HG03045 (cell line): ENCODE results near the gene OLFML2B.
"Not testable (repeated sequence)": the region's sequence is repeated elsewhere in the genome, so short reads cannot be mapped to it uniquely, and the experiment has no call there.

Experiments
- ATAC-seq: cut with Tn5 transposase; IDR thresholded peaks from one replicate; pipeline ENCODE4 v1.9.1; 2021; ENCODE audit warnings: mild to moderate bottlenecking, moderate library complexity; ENCODE audit not compliant: unreplicated experiment

Gene OLFML2B

DNA sequence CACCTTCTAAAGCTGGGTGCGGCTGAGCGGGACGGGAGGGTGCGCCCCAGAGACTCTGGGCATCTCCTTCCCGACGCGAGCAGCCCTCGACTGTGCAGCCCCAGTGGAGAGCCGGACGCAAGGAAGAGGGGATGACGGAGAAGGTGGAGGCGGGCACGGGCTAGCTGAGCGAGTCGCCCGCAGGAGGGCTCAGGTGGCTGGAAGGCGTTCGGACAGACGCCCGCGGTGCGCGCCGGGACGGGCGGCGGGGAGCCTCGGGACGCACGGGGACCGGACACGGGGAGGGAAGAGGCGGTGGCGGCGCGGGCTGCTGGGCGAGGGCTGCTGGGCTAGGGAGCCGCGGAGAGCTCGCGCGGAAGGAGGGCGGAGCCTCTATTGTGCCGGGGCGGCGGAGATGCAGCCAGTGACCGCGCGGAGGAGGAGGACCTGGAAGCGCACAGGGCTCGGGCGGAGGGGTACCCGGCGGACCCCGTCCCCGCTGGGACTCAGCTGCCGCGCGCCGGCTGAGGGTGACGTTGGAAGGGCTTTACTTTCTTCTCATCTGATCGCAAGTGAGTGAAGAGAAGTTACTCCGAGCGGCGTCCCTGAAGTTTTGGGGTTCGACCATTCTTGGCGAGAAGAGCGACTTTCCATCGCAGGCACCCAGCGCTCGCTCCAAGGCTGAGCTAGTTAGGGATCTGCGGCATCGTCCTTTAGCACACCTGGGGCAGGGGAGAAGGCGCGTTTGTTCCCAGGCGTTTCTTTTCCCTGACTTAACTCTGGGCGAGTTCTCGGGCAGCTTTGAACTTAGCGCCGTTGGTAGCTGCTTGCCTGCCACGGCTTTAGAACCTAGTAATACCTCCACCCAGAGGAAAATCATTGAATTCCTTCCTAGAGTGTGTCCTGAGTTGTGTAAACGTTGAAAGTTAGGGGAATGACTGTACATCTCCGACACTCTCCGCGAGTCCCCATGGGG is at the start of gene OLFML2B:
OLFML2B (minus strand) TSS at position 323 of the 955 bp plus-strand sequence. CDS start 439 bp downstream, outside the sequence.
- peak; percentile 62 for ATAC-seq

DNA sequence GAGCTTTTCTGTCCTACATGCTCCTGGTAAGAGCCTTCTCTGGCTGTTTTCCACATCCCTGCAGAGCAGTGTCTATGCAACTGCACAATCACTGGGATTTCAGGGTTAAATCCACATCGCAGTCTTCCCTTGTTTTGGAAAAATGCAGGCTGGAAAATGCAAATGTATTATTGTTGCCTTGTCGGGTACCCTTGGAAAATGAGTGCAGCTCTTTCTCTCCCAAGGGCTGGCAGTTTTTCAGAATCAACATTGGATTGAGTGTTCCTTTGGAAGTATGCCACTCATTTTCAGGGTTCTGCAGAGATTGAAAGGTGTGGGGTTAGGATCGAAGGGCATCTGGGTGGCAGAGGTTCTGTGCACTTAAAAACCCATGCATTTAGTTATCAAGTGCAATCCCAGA is 49.1 kb upstream of the OLFML2B start:
- no peak for ATAC-seq

DNA sequence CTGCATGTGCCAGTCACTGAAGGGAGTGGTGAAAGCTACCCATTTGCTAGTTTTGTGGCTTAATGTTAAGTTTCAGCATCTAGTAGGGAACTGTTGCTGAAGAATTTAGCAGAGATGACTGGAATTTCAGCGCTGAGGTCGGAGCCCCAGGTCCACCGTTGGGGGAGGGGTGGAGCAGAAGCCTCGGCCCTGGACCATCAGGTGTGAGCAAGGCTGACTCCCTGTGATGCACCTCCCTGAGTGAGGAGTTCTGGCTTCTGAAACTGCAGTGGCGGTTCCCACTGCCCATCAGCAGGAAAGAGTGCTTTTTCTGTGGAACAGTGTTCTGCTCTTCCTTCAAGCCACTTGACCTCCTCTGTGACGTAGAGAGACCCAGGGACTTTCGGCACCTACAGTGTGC is 47.2 kb upstream of the OLFML2B start:
- no peak for ATAC-seq

DNA sequence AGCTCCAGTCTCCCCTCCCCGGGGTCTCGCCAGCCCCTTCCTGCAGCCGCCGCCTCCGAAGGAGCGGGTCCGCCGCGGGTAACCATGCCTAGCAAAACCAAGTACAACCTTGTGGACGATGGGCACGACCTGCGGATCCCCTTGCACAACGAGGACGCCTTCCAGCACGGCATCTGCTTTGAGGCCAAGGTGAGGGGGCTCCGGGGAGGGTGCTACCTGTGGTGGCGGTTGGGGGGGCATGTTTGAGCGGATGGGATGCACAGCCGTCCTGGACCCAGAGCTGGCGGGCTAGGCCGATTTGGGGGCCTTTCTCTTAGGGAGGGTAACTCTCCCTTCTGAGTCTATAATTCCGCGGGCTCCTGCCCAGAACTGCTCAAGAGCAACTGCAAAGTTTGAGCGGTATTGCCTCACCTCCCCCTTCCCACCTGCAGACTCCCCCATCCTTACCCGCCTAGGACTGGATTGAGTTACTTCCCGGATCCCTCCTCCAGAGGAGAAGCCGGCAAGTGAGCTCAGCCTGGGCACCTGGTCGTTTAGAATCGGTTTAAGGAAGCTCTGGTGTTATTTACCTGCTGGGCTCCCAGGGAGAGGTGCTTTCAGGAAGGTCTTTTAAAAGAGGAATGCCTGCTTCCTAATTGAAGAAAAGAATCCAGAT is 46.6 kb upstream of the OLFML2B start:
- no peak for ATAC-seq

DNA sequence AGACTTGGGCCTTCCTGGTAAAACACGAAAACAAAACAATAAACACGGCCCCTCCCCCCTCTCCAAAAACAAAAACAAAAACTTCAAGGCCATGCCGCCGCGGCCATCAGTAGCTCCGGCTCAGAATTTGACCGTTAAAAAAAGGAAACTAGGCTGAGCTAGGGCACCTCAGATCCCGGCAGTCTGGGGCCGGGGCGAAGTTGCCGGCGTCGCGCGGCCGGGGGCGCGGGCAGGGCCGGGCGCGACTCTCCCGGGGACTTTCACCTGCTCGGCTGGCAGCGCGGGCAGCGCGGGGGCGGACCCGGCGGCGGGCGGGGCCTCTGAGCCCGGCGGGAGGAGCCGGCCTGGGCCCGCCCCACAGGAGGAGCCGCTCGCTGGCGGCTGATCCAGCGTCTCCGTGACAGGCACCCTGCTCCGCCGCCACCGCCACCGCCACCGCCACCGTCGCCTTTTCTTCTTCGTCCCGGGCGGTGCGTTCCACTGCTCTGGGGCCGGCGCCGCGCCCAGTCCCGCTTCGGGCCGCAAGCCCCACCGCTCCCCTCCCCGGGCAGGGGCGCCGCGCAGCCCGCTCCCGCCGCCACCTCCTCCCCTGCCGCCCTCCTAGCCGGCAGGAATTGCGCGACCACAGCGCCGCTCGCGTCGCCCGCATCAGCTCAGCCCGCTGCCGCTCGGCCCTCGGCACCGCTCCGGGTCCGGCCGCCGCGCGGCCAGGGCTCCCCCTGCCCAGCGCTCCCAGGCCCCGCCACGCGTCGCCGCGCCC is 45.8 kb upstream of the OLFML2B start, which contains the start of gene NOS1AP:
NOS1AP (plus strand) TSS at position 358 of the 760 bp plus-strand sequence. CDS start 487 bp downstream, outside the sequence.
- ATAC-seq: peak; percentile 99

DNA sequence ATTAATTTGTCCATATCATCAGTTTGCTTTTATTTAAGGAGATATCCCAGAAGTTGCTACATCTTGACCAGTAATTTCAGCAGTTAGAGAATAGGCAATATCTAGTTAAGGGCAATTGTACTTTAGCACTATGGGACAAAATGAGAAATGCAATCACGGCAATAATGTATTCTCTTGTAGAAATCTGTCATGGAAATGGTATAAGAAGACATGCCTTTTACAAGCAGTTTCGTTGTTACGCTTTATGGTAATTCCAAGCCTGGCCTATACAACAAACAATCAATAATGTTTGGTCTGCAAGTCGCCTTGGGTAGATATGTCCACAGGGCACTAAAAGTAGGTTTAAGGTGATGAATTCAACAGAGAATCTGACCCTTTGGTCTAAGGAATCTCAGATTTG is 44.6 kb upstream of the OLFML2B start:
- no peak for ATAC-seq

DNA sequence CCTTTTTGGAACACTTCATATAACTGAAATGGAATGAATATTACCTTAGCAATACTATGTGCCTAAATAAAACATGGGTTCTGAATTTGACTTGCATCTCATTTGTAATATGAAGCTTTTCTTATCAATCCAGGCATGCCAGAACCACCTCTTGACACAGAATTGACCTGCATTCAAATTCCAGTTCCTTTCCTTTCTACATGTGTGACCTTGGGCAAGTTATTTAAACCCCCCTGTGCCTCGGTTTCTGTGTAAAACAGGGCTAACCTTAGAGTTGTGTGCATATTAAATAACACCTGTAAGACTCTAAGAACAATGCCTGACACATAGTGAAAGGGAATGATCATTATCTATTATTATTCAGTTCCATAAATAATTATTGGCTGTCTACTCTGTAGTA is 43.8 kb upstream of the OLFML2B start:
- no peak for ATAC-seq

DNA sequence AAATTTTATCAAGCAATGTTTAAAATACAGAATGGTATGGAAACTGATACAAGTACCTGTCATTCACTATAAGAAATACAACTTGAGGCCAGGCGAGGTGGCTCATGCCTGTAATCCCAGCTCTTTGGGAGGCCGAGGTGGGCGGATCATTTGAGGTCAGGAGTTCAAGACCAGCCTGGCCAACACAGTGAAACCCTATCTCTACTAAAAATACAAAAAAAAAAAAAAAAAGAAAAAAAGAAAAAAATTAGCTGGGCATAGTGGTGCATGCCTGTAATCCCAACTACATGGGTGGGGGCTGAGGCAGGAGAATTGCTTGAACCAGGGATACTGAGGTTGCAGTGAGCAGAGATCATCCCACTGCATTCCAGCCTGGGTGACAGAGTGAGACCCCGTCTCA is 43.2 kb upstream of the OLFML2B start:
- ATAC-seq: not testable (repeated sequence)

DNA sequence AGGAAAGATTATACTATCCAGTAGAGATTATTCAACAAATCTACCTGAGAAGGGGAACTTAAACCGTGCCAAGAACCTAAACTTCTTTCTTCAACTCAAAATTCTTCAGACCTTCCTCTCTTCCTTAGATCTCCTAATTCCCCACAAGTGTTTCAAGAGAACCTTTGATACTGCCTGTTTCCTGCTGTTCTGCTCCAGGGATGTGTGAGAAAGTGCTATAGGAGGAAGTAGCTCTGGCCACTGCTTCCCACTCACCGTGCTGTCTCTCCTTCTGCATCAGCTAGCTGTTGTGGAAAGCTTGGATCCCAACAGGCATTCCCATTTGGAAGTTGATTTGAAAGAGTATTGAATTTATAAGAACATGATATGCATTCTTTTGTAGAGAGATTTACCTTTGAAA is 41.3 kb upstream of the OLFML2B start:
- ATAC-seq: no peak

DNA sequence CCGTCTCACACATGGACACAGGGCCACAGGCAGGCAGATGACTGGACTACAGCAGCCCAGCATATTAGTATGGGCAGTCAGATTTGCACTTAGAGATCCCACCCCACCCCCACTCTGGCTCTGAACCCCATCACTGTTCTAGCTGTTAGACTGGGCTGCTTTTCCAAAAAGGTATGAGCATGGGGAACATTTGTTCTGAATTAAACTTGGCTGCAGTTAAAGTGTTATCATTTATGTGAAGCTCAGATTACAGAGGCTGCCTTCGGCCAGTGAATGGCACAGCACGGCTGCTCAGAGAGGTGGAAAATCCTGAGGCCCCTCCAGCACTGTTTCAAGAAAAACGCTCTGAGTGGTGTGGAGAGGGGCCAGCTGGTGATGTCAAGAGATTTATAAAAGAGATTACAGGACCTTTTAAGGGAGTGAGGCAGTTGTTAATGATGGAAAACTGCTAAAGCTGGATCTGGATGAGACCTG is 38.9 kb upstream of the OLFML2B start:
- ATAC-seq: no peak

DNA sequence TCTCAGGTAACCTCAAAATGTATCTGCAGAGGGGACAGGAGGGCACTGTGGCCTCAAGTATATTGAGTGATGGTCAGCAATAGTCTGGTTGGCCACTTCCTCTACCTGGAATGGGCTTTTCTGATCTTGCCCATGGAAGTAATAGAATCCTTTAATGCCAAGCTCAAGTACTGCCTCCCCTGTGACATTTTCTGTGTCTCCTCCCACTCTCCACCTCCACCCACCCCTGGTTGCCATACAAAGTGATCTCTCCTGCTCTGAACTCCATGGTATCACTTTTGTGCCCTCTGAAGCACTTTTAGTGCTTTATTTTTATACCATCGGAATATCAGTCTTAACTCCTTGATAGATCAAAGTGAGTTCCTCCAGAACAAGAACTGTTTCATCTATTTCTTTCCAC is 36.6 kb upstream of the OLFML2B start:
- ATAC-seq: no peak

DNA sequence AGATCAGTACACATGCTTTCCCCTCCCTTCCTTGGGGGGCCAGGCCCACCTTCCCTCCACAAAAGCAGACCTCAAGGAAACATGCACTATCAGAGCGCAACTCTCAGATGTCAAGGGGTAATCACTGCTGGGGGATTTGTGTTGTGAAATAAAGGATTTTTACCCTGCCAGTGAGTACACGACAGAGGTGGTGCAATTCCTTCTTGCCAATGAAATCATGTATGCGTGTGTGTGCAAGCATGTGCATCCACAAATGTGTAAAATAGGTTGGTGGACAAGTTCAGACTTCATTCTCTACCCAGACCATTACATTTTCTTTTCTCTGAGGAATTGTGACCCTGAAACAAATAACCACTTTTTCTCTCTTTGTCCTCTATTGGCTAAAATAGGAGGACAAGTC is 36.1 kb upstream of the OLFML2B start:
- no peak for ATAC-seq

DNA sequence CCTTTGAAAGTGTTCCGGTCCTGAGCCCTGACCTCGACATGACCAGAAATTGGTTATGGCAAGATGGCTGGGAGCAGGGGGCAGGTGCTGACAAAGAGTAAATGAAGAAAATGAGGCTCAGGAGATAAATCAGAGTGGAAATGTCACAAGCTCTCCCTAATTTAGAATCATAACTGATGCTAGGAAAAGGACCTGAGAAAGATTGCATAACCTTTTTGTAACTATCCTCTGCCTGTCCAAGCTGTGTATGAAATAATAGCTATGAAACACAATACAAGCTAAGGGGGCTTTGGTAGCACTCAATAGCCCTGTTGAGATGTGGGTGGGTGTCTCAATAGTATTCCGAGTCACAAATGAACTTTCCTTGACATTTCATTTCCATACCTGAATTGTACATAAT is 32.9 kb upstream of the OLFML2B start:
- ATAC-seq: no peak

DNA sequence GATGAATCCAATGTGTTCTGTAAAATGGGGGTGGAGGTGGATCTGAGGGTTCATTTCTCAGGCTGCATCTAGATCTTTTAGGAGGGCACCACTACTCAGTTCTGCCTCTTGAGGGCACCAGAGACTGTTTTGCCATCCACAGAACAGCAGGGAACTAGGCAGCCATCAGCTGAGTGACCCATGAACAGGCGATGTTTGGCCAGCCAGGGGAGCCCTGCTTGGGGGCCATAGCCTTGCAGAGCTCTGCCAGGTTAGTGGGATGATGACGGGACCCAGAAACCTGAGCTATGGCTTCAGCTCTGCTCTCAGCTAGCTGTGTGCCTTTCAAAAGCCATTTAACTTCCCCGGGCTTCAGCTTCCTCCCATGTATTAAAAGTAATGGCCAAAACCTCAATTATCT is 32.4 kb upstream of the OLFML2B start:
- ATAC-seq: no peak

DNA sequence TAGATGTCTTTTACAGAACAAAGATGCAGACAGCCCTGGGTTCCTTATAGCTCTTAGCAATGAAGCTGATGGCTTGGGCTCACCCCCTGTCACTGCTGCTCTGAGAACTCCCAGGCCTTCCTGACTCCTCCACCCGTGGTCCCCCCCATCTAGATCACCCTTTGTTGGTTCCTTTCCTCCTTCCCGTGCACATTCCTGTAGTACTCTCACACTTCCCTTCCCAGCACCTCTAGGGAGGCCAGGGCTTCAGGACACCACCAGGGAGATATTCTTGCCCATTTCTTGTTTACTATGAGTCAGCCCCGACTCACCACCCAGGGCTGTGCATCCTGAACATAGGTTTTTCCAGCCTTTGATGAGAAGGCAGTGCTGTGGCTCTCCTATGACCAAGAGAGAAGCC is 31.4 kb upstream of the OLFML2B start:
- ATAC-seq: no peak

DNA sequence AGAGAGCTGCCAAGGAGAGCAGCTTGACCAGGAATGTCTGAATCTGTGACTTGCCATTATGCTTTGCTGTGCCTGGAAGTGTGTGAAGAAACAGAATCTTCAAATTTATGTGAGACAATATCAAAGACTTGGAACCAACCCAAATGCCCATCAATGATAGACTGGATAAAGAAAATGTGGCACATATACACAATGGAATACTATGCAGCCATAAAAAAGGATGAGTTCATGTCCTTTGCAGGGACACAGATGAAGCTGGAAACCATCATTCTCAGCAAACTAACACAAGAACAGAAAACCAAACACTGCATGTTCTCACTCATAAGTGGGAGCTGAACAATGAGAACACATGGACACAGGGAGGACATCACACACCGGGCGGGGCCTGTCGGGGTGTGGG is 30.3 kb upstream of the OLFML2B start:
- not testable (repeated sequence) for ATAC-seq

DNA sequence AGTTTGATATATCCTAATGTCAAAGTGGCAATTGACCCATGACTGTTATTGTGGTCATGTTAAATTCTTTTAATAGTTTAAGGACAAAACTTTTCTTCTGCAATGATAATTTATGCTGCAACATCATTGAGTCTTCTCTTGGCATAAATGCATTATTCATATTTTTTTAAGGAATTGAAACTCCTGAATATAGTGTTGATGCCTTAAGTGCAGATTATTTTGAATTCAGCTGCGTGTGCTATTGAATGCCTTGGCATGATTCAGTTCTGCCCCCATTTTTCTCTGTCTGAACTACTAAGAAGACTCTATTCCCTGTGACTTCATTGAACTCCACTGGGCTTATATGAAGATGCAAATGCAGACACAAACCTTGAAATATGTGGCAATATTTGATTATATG is 23.3 kb upstream of the OLFML2B start:
- no peak for ATAC-seq

DNA sequence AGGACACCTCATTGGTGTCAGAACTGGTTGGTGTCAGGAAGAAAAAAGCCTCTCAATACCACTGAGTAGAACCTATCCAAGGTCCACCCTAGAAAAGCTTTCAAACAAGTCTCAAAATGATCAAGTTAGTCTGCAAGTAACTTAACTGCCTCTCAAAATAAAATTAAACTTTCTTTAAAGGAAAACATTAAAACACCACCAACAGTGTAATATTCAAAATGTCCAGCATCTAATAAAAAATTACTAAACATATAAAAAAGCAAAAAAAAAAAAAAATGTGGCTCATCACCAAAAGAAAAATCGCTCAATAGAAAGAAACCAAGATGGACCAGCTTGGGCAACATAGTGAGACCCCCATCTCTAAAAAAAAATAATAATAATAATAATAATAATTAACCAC is 18.7 kb upstream of the OLFML2B start:
- no peak for ATAC-seq

DNA sequence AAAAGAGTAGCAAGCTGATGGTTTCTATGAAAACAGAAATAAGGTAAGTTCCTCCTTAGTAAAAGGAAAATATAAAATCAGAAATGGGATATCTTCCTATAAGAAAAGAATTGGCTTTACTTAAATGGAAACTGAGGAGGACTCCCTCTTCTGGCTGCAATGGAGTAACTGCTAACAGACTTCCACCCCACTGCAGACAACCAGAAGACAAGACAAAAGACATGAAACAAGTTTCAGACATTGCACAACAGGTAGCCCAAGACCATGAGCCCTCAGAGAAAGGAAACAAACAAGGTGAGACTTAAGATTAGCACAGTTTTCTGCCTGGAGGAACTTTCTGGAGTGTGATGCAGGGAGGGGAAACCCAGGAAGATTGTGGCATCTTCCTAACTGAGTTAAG is 17.0 kb upstream of the OLFML2B start:
- ATAC-seq: no peak

DNA sequence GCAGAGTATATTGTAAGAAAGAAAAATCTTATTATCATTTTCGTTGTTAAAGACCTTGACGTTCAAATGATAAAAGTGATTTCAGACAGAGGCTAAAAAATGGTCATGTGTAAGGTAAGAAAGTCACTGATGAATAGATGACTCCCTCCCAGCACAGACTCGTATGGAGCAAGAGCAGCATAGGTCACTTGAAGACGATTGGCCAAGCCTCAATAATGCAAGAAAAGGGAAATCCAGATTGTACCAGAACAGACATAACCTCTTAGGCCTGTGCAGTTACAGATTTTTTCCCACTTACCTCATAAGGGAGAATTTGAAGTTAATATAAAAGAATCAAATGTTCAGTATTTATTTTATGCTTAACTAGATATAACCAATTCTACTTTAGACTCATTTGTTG is 16.3 kb upstream of the OLFML2B start:
- ATAC-seq: no peak

DNA sequence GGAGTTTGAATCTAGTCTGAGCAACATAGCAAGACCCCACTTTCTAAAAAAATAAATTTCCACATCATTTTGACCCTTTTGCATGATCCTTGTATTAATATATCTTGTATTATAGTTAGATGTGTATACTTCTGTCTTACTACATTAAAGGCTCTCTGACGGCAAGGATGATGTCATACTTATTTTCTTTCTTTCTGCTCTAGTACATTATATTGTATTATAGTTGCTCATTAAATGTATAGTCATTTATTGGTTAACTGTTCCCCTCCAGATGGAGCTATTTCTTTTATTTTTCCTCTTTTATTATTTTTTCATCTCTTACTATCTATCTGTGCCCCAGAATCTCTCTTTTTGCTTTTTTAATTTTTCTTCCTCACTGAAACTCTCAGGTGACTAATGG is 15.0 kb upstream of the OLFML2B start:
- no peak for ATAC-seq
